IPS DF 6.9 (cell line): Measurements from ENCODE around the gene PPBP.
"Not testable (repeated sequence)": the region's sequence is repeated elsewhere in the genome, so short reads cannot be mapped to it uniquely, and the experiment has no call there.

ENCODE experiments used
- DNase-seq: peaks from one replicate; pipeline ENCODE4 v3.0.0-alpha.2; 2013; ENCODE audit warnings: low read depth, low spot score
- H3K27ac ChIP-seq: one replicate; pipeline ENCODE4 v1.5.1; 2013; ENCODE audit warnings: low read length, control low read depth
- H3K27me3 ChIP-seq: 2 replicates; pipeline ENCODE4 v1.6.1; 2013; ENCODE audit warnings: mild to moderate bottlenecking, low read length; ENCODE audit not compliant: control insufficient read depth, insufficient read depth
- H3K36me3 ChIP-seq: 2 replicates; pipeline ENCODE4 v1.6.1; 2013; ENCODE audit warnings: low read length; ENCODE audit not compliant: control insufficient read depth, insufficient read depth
- H3K4me1 ChIP-seq: 2 replicates; pipeline ENCODE4 v1.6.1; 2013; ENCODE audit warnings: low read length; ENCODE audit not compliant: control insufficient read depth, insufficient read depth
- H3K4me3 ChIP-seq: 2 replicates; pipeline ENCODE4 v1.5.1; 2013; ENCODE audit warnings: mild to moderate bottlenecking, low read length
- H3K9me3 ChIP-seq: 2 replicates; pipeline ENCODE4 v1.6.1; 2013; ENCODE audit warnings: low read length, inconsistent platforms; ENCODE audit not compliant: control insufficient read depth, insufficient read depth
- WGBS: extraction: QIAGEN DNeasy Blood & Tissue Kit; methylation state at CpG from one replicate; pipeline ENCODE4 v1.1.7; 2013; ENCODE audit warnings: mixed read lengths, missing lambda C conversion rate; ENCODE audit not compliant: insufficient read length, insufficient coverage; 5-methylcytosine and 5-hydroxymethylcytosine counted together

The PPBP gene

GRCh38 chr4:73950376-73950920 lies 37.5 kb downstream of the PPBP start:
- H3K4me1 ChIP-seq, H3K4me3 ChIP-seq, H3K36me3 ChIP-seq, DNase-seq, H3K27ac ChIP-seq, H3K9me3 ChIP-seq: not testable (repeated sequence)
- no CpG with 5 or more reads among the region's 8 CpGs for WGBS
- H3K27me3 ChIP-seq, result peaks cover 14% of the 10 kb centered on the region

GRCh38 chr4:73948990-73949706 lies 38.8 kb downstream of the PPBP start:
- no CpG with 5 or more reads among the region's 7 CpGs for WGBS
- DNase-seq, result no peak
- H3K4me1 ChIP-seq, result peaks cover 3% of the 10 kb centered on the region
- H3K4me3 ChIP-seq, result no peak overlapping the region
- H3K36me3 ChIP-seq, result no peaks in the 10 kb centered on the region
- H3K27me3 ChIP-seq, result peaks cover 27% of the 10 kb centered on the region
- no peak overlapping the region for H3K27ac ChIP-seq
- H3K9me3 ChIP-seq, result no peaks in the 10 kb centered on the region

GRCh38 chr4:73948291-73948690 lies 39.7 kb downstream of the PPBP start:
- H3K36me3 ChIP-seq, result no peaks in the 10 kb centered on the region
- peaks cover 32% of the 10 kb centered on the region for H3K27me3 ChIP-seq
- H3K4me1 ChIP-seq, result peaks cover 4% of the 10 kb centered on the region
- no peak for DNase-seq
- H3K4me3 ChIP-seq, result no peak overlapping the region
- no CpG with 5 or more reads among the region's 1 CpG for WGBS
- no peaks in the 10 kb centered on the region for H3K9me3 ChIP-seq
- H3K27ac ChIP-seq, result no peak overlapping the region

GRCh38 chr4:73947239-73947985 lies 40.6 kb downstream of the PPBP start:
- WGBS, result no CpG with 5 or more reads among the region's 3 CpGs
- Histone ChIP-seq H3K4me3 (no peak overlapping the region), H3K9me3 (no peaks in the 10 kb centered on the region), H3K4me1 (peaks cover 1% of the 10 kb centered on the region; the same call in 1 of the 2 replicates), H3K36me3 (no peaks in the 10 kb centered on the region), H3K27ac (no peak overlapping the region), H3K27me3 (peaks cover 40% of the 10 kb centered on the region)
- no peak for DNase-seq

- peaks cover 55% of the 10 kb centered on the region for H3K27me3 ChIP-seq
- DNase-seq, result no peak
- H3K27ac ChIP-seq, result no peak overlapping the region
- no peak overlapping the region for H3K4me3 ChIP-seq
- WGBS, result no CpG with 5 or more reads among the region's 3 CpGs
- peaks cover 1% of the 10 kb centered on the region; the same call in 1 of the 2 replicates for H3K4me1 ChIP-seq
- no peaks in the 10 kb centered on the region for H3K36me3 ChIP-seq
- H3K9me3 ChIP-seq, result no peaks in the 10 kb centered on the region
These were observed 42.1 kb downstream of the PPBP start for GRCh38 chr4:73945674-73946449.

- WGBS, result no CpG with 5 or more reads among the region's 4 CpGs
- no peak for DNase-seq
- peaks cover 59% of the 10 kb centered on the region for H3K27me3 ChIP-seq
- H3K4me1 ChIP-seq, result peaks cover 1% of the 10 kb centered on the region; the same call in 1 of the 2 replicates
- no peaks in the 10 kb centered on the region for H3K9me3 ChIP-seq
- no peaks in the 10 kb centered on the region for H3K36me3 ChIP-seq
- no peak overlapping the region for H3K4me3 ChIP-seq
- H3K27ac ChIP-seq, result no peak overlapping the region
These were observed 42.9 kb downstream of the PPBP start for GRCh38 chr4:73945140-73945539.

GRCh38 chr4:73944061-73944875 lies 43.7 kb downstream of the PPBP start:
- peak overlapping the region; percentile 22 for H3K4me3 ChIP-seq
- H3K9me3 ChIP-seq, result no peaks in the 10 kb centered on the region
- no peak overlapping the region for H3K27ac ChIP-seq
- no peaks in the 10 kb centered on the region for H3K36me3 ChIP-seq
- H3K27me3 ChIP-seq, result peaks cover 62% of the 10 kb centered on the region
- no CpG with 5 or more reads among the region's 49 CpGs for WGBS
- DNase-seq, result no peak
- peaks cover 1% of the 10 kb centered on the region; the same call in 1 of the 2 replicates for H3K4me1 ChIP-seq

- Histone ChIP-seq H3K4me1 (peaks cover 1% of the 10 kb centered on the region; the same call in 1 of the 2 replicates), H3K27me3 (peaks cover 62% of the 10 kb centered on the region), H3K4me3 (no peak overlapping the region), H3K27ac (no peak overlapping the region), H3K9me3 (no peaks in the 10 kb centered on the region), H3K36me3 (no peaks in the 10 kb centered on the region)
- DNase-seq, result no peak
These were observed 44.4 kb downstream of the PPBP start for GRCh38 chr4:73943555-73943954.

- H3K9me3 ChIP-seq, result no peaks in the 10 kb centered on the region
- peaks cover 18% of the 10 kb centered on the region for H3K27me3 ChIP-seq
- DNase-seq, result no peak
- no peaks in the 10 kb centered on the region for H3K36me3 ChIP-seq
- H3K4me3 ChIP-seq, result no peak overlapping the region
- no peak overlapping the region for H3K27ac ChIP-seq
- no peaks in the 10 kb centered on the region for H3K4me1 ChIP-seq
These were observed 51.0 kb downstream of the PPBP start for GRCh38 chr4:73936969-73937368.
